DOHH2 (cell line): ENCODE data around the gene CNTN4.

Experiments used
- H3F3A ChIP-seq: fragments of 200-600 bp; sonication (generic), shearing (Covaris generic); 2 replicates; pipeline ENCODE4 v1.6.0; 2016; ENCODE audit warnings: antibody characterized with exemption, mild to moderate bottlenecking; ENCODE audit not compliant: control insufficient read depth, insufficient read depth
- H3K27ac ChIP-seq: fragments of 200-600 bp; sonication (generic); 2 replicates; pipeline ENCODE4 v1.5.1; 2014; ENCODE audit warnings: low read depth, mild to moderate bottlenecking, low read length, moderate library complexity
- H3K27me3 ChIP-seq: fragments of 200-600 bp; sonication (generic); 2 replicates; pipeline ENCODE4 v1.6.1; 2014; ENCODE audit warnings: mild to moderate bottlenecking, low read length, mixed read lengths; ENCODE audit not compliant: control insufficient read depth
- H3K36me3 ChIP-seq: fragments of 200-600 bp; sonication (generic); 2 replicates; pipeline ENCODE4 v1.6.1; 2014; ENCODE audit warnings: mild to moderate bottlenecking, low read length, moderate library complexity, mixed read lengths; ENCODE audit not compliant: control insufficient read depth
- H3K4me1 ChIP-seq: fragments of 200-600 bp; sonication (generic); 2 replicates; pipeline ENCODE4 v1.6.1; 2014; ENCODE audit warnings: mild to moderate bottlenecking, low read length, mixed read lengths; ENCODE audit not compliant: control insufficient read depth
- H3K4me2 ChIP-seq: fragments of 200-600 bp; sonication (generic); 2 replicates; pipeline ENCODE4 v1.6.0; 2014; ENCODE audit warnings: mild to moderate bottlenecking, low read length, moderate library complexity
- H3K4me3 ChIP-seq: fragments of 200-600 bp; sonication (generic); 2 replicates; pipeline ENCODE4 v1.5.1; 2014; ENCODE audit warnings: mild to moderate bottlenecking, low read length, mixed read lengths
- H3K79me2 ChIP-seq: fragments of 200-600 bp; sonication (generic); 2 replicates; pipeline ENCODE4 v1.6.1; 2014; ENCODE audit warnings: mild to moderate bottlenecking, low read length, mixed read lengths; ENCODE audit not compliant: control insufficient read depth
- H3K9me2 ChIP-seq: fragments of 200-600 bp; sonication (generic); replicated peaks from 2 replicates; pipeline ENCODE4 v1.6.1; 2014; ENCODE audit warnings: mild to moderate bottlenecking, low read length, mixed read lengths; ENCODE audit not compliant: control insufficient read depth
- H3K9me3 ChIP-seq: fragments of 200-600 bp; sonication (generic); 2 replicates; pipeline ENCODE4 v1.6.1; 2014; ENCODE audit warnings: antibody characterized with exemption, low read length, mixed read lengths; ENCODE audit not compliant: control insufficient read depth, insufficient read depth
- H4K20me1 ChIP-seq: fragments of 200-600 bp; sonication (generic); 2 replicates; pipeline ENCODE4 v1.6.0; 2014; ENCODE audit warnings: low read depth, mild to moderate bottlenecking, antibody characterized with exemption, low read length, moderate library complexity; ENCODE audit not compliant: control insufficient read depth, insufficient read depth
- EZH2phosphoT487 ChIP-seq: fragments of 200-600 bp; sonication (generic); IDR thresholded peaks from 2 replicates; pipeline ENCODE4 v1.6.1; 2017; ENCODE audit warnings: borderline replicate concordance, mild to moderate bottlenecking, antibody characterized with exemption, low read length, moderate library complexity, mixed read lengths
- TF ChIP-seq, protein P1 (sequence below): fragments of 200-600 bp; sonication (generic); IDR thresholded peaks from one replicate; pipeline ENCODE4 v1.5.1; 2014; ENCODE audit warnings: antibody characterized with exemption, mild to moderate bottlenecking, low read depth, low read length; ENCODE audit not compliant: poor library complexity, severe bottlenecking

The CNTN4 gene

DNA sequence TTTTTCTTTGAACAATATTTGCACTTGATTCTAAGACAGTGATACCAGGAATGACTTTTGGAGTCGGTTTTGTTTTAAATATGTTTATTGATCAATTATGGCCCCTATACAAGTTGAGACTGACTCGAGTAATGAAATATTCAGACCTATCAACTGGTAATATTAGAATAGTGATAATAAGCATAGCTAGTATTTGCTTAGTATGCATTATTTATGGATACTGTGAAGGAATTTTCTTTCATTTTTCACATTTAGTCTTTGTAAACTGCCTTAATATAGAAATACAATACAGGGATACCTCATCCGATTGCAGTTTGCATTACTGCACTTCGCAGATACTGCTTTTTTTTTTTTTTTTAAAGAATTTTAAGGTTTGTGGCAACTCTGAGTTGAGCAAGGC is 107.9 kb downstream of the CNTN4 start:
- no peak for TF ChIP-seq EZH2phosphoT487
- TF ChIP-seq, protein P1, sequence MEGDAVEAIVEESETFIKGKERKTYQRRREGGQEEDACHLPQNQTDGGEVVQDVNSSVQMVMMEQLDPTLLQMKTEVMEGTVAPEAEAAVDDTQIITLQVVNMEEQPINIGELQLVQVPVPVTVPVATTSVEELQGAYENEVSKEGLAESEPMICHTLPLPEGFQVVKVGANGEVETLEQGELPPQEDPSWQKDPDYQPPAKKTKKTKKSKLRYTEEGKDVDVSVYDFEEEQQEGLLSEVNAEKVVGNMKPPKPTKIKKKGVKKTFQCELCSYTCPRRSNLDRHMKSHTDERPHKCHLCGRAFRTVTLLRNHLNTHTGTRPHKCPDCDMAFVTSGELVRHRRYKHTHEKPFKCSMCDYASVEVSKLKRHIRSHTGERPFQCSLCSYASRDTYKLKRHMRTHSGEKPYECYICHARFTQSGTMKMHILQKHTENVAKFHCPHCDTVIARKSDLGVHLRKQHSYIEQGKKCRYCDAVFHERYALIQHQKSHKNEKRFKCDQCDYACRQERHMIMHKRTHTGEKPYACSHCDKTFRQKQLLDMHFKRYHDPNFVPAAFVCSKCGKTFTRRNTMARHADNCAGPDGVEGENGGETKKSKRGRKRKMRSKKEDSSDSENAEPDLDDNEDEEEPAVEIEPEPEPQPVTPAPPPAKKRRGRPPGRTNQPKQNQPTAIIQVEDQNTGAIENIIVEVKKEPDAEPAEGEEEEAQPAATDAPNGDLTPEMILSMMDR = no peak
- H3K9me3 ChIP-seq = no peaks in the 10 kb centered on the region
- no peaks in the 10 kb centered on the region for H3K36me3 ChIP-seq
- H4K20me1 ChIP-seq = no peaks in the 10 kb centered on the region
- H3K4me3 ChIP-seq = no peak overlapping the region
- no peak overlapping the region for H3K4me2 ChIP-seq
- H3F3A ChIP-seq = no peaks in the 10 kb centered on the region
- H3K27me3 ChIP-seq = no peaks in the 10 kb centered on the region
- H3K27ac ChIP-seq = no peak overlapping the region
- H3K79me2 ChIP-seq = no peaks in the 10 kb centered on the region
- H3K4me1 ChIP-seq = no peaks in the 10 kb centered on the region
- H3K9me2 ChIP-seq = no peaks in the 10 kb centered on the region

DNA sequence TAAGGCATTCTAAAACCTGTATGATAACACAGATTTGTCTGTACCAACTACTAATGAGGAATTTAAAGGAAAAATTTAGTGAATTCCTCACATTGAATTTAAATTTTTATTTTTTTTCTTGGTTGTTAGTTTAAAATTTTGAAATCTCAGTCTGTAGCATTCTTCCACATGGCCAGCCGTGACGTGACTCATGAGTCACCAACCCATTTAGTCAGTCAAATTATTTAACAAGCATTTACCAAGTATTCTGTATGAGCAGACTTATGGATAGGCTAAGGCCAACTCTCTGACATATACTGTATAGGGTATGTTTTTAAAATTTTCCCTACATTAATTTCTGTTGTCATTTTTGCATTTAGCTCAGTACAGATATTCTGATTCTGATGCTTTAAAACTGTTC is 112.9 kb downstream of the CNTN4 start:
- no peak for TF ChIP-seq EZH2phosphoT487
- TF ChIP-seq, protein P1 = no peak
- Histone ChIP-seq H3F3A (no peaks in the 10 kb centered on the region), H4K20me1 (no peaks in the 10 kb centered on the region), H3K27me3 (no peaks in the 10 kb centered on the region), H3K9me3 (no peaks in the 10 kb centered on the region), H3K79me2 (no peaks in the 10 kb centered on the region), H3K27ac (no peak overlapping the region), H3K4me3 (no peak overlapping the region), H3K9me2 (no peaks in the 10 kb centered on the region), H3K4me2 (no peak overlapping the region), H3K36me3 (no peaks in the 10 kb centered on the region), H3K4me1 (no peaks in the 10 kb centered on the region)

DNA sequence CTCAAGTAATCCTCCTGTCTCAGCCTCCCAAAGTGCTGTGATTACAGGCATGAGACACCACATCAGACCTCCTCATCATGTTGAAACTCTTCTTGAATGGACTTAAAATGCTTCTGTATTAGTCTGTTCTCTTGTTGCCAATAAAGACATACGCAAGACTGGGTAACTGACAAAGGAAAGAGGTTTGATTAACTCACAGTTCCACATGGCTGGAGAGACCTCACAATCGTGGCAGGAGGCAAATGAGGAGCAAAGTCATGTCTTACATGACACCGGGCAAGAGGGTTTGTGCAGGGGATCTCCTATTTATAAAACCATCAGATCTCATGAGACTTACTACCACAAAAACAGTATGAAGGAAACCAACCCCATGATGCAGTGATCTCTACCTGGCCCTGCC is 113.5 kb downstream of the CNTN4 start:
- Histone ChIP-seq H3K9me2 (no peaks in the 10 kb centered on the region), H3K79me2 (no peaks in the 10 kb centered on the region), H3K27ac (no peak overlapping the region), H3K36me3 (no peaks in the 10 kb centered on the region), H3K4me1 (no peaks in the 10 kb centered on the region), H3K27me3 (no peaks in the 10 kb centered on the region), H3K9me3 (no peaks in the 10 kb centered on the region), H3K4me2 (no peak overlapping the region), H4K20me1 (no peaks in the 10 kb centered on the region), H3K4me3 (no peak overlapping the region), H3F3A (no peaks in the 10 kb centered on the region)
- TF ChIP-seq EZH2phosphoT487 = no peak
- TF ChIP-seq, protein P1 = no peak

DNA sequence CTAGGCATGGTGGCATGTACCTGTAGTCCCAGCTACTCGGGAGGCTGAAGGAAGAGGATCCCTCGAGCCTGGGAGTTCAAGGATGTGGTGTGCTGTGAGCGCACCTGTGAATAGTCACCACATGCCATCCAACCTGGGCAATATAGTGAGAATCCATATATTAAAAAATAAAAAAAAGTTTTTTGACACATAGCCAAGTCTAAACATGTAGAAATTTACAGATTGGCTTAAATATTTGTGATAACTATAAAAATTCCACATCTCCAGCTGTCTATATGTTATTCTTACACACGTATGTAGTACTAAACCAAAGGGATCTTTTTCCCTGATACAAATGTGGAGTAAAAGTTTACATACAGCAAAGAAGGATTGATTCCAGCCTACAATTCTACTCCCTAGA is 119.7 kb downstream of the CNTN4 start:
- H3K79me2 ChIP-seq = no peaks in the 10 kb centered on the region
- H3K27me3 ChIP-seq = no peaks in the 10 kb centered on the region
- no peaks in the 10 kb centered on the region for H3K4me1 ChIP-seq
- no peak overlapping the region for H3K4me3 ChIP-seq
- no peaks in the 10 kb centered on the region for H3K9me2 ChIP-seq
- TF ChIP-seq, protein P1 = no peak
- no peaks in the 10 kb centered on the region for H3K9me3 ChIP-seq
- H3K27ac ChIP-seq = no peak overlapping the region
- H3K36me3 ChIP-seq = no peaks in the 10 kb centered on the region
- H3F3A ChIP-seq = no peaks in the 10 kb centered on the region
- H4K20me1 ChIP-seq = no peaks in the 10 kb centered on the region
- no peak overlapping the region for H3K4me2 ChIP-seq
